ENCODE measurements around the gene SLC27A3. TPM values are rescaled to one million over a fixed set of nuclear protein-coding genes. Genes with fewer than 3 reads are reported as not detected.
A peak's percentile ranks its signal among the peaks of the same experiment; 100 is the strongest.

The SLC27A3 gene
- total RNA-seq, 4 donors from 2014 or later, result 7.6 to 15.0 (median 11.2) TPM

- peaks cover 8 to 32% (median 14%) of the 10 kb centered on the region in 3 donors for H3K4me1 ChIP-seq
- H3K27me3 ChIP-seq, result no peaks in the 10 kb centered on the region
- WGBS, 2 donors, result 69 to 82% methylated on average over 1 of the region's 1 CpG
- no peak overlapping the region for H3K27ac ChIP-seq
- TF ChIP-seq CTCF (IDR thresholded peaks at IDR 0.05), result no peak
- TF ChIP-seq POLR2A (IDR thresholded peaks at IDR 0.05), result no peak
- no peak for DNase-seq
- H3K36me3 ChIP-seq, result peaks cover 0 to 22% (median 0%) of the 10 kb centered on the region in 3 donors
- no peaks in the 10 kb centered on the region for H3K9me3 ChIP-seq
- no peak overlapping the region for H3K4me3 ChIP-seq
- intact Hi-C loops (cut with DNase I), result no loop called here
These were observed 41.2 kb upstream of the SLC27A3 start for GRCh38 chr1:153733970-153734369.

GRCh38 chr1:153734396-153735089 lies 40.7 kb upstream of the SLC27A3 start:
- Histone ChIP-seq H3K4me3 (no peak overlapping the region), H3K27ac (no peak overlapping the region), H3K4me1 (peaks cover 4 to 26% (median 9%) of the 10 kb centered on the region in 3 donors), H3K36me3 (peaks cover 0 to 28% (median 0%) of the 10 kb centered on the region in 3 donors), H3K9me3 (no peaks in the 10 kb centered on the region), H3K27me3 (no peaks in the 10 kb centered on the region)
- TF ChIP-seq CTCF (IDR thresholded peaks at IDR 0.05), result no peak
- TF ChIP-seq POLR2A (IDR thresholded peaks at IDR 0.05), result no peak
- intact Hi-C loops (cut with DNase I), result no loop called here
- no peak for DNase-seq
- 77 to 92% methylated on average over 2 to 3 of the region's 3 CpGs for WGBS, 2 donors

GRCh38 chr1:153735090-153735420 lies 40.2 kb upstream of the SLC27A3 start:
- Histone ChIP-seq H3K4me1 (peaks cover 4 to 21% (median 5%) of the 10 kb centered on the region in 3 donors), H3K27me3 (no peaks in the 10 kb centered on the region), H3K36me3 (peaks cover 0 to 33% (median 0%) of the 10 kb centered on the region in 3 donors), H3K4me3 (no peak overlapping the region), H3K27ac (no peak overlapping the region), H3K9me3 (no peaks in the 10 kb centered on the region)
- no peak for TF ChIP-seq POLR2A (IDR thresholded peaks at IDR 0.05)
- no peak for TF ChIP-seq CTCF (IDR thresholded peaks at IDR 0.05)
- DNase-seq, result no peak
- WGBS, 2 donors, result 94 to 100% methylated on average over 3 of the region's 3 CpGs
- intact Hi-C loops (cut with DNase I), result no loop called here

GRCh38 chr1:153741986-153742385 lies 33.2 kb upstream of the SLC27A3 start:
- no peak overlapping the region for H3K4me3 ChIP-seq
- H3K27me3 ChIP-seq, result no peaks in the 10 kb centered on the region
- 23 to 28% methylated on average over 2 of the region's 2 CpGs for WGBS, 2 donors
- H3K9me3 ChIP-seq, result no peaks in the 10 kb centered on the region
- DNase-seq, result no peak
- no peak for TF ChIP-seq CTCF (IDR thresholded peaks at IDR 0.05)
- TF ChIP-seq POLR2A (IDR thresholded peaks at IDR 0.05), result no peak
- peaks cover 0 to 36% (median 0%) of the 10 kb centered on the region in 3 donors for H3K4me1 ChIP-seq
- H3K36me3 ChIP-seq, result peaks cover 0 to 80% (median 7%) of the 10 kb centered on the region in 3 donors
- no peak overlapping the region for H3K27ac ChIP-seq
- intact Hi-C loops (cut with DNase I), result no loop called here

- 35 to 53% methylated on average over 4 to 5 of the region's 5 CpGs for WGBS, 2 donors
- no peaks in the 10 kb centered on the region for H3K27me3 ChIP-seq
- H3K9me3 ChIP-seq, result no peaks in the 10 kb centered on the region
- no peak for DNase-seq
- H3K4me1 ChIP-seq, result peaks cover 0 to 36% (median 0%) of the 10 kb centered on the region in 3 donors
- intact Hi-C loops (cut with DNase I), result no loop called here
- H3K36me3 ChIP-seq, result peaks cover 0 to 86% (median 10%) of the 10 kb centered on the region in 3 donors
- H3K4me3 ChIP-seq, result no peak overlapping the region
- TF ChIP-seq CTCF (IDR thresholded peaks at IDR 0.05) (no peak), POLR2A (IDR thresholded peaks at IDR 0.05) (no peak)
- H3K27ac ChIP-seq, result peak overlapping the region in 2 of 4 donors; percentile 2 to 52
These were observed 32.6 kb upstream of the SLC27A3 start for GRCh38 chr1:153742411-153743142.

Data from esophagus squamous epithelium (tissue), 5 donors.